Measurements from ENCODE around the gene C12orf76. TPM values are rescaled to one million over a fixed set of nuclear protein-coding genes. Genes with fewer than 3 reads are reported as not detected.

The C12orf76 gene
- total RNA-seq, 1 donor from 2014 or later: 24.4 TPM

GRCh38 chr12:110024051-110024450 is 24.3 kb downstream of the C12orf76 start:
- peaks cover 15% of the 10 kb centered on the region for H3K4me1 Mint-ChIP-seq
- no peak overlapping the region for H3K4me3 Mint-ChIP-seq
- no peaks in the 10 kb centered on the region for H3K9me3 Mint-ChIP-seq
- TF ChIP-seq, protein P1, sequence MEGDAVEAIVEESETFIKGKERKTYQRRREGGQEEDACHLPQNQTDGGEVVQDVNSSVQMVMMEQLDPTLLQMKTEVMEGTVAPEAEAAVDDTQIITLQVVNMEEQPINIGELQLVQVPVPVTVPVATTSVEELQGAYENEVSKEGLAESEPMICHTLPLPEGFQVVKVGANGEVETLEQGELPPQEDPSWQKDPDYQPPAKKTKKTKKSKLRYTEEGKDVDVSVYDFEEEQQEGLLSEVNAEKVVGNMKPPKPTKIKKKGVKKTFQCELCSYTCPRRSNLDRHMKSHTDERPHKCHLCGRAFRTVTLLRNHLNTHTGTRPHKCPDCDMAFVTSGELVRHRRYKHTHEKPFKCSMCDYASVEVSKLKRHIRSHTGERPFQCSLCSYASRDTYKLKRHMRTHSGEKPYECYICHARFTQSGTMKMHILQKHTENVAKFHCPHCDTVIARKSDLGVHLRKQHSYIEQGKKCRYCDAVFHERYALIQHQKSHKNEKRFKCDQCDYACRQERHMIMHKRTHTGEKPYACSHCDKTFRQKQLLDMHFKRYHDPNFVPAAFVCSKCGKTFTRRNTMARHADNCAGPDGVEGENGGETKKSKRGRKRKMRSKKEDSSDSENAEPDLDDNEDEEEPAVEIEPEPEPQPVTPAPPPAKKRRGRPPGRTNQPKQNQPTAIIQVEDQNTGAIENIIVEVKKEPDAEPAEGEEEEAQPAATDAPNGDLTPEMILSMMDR (conservative IDR thresholded peaks at IDR 0.05): no peak
- H3K27ac Mint-ChIP-seq (ENCODE audit: unreplicated experiment): peak overlapping the region; percentile 82
- DNase-seq (ENCODE audit: low read depth, low spot score): no peak
- H3K27me3 Mint-ChIP-seq (ENCODE audit: low read depth): no peaks in the 10 kb centered on the region
- H3K36me3 Mint-ChIP-seq (ENCODE audit: low read depth): peaks cover 5% of the 10 kb centered on the region

- DNase-seq (ENCODE audit: low read depth, low spot score): no peak
- Mint-ChIP-seq H3K27ac (ENCODE audit: unreplicated experiment) (peak overlapping the region; percentile 82), H3K4me3 (no peak overlapping the region), H3K4me1 (peaks cover 15% of the 10 kb centered on the region), H3K36me3 (ENCODE audit: low read depth) (peaks cover 7% of the 10 kb centered on the region), H3K9me3 (no peaks in the 10 kb centered on the region), H3K27me3 (ENCODE audit: low read depth) (no peaks in the 10 kb centered on the region)
- TF ChIP-seq, protein P1 (conservative IDR thresholded peaks at IDR 0.05): no peak
Observed at GRCh38 chr12:110023059-110023980, 25.0 kb downstream of the C12orf76 start.

DNA sequence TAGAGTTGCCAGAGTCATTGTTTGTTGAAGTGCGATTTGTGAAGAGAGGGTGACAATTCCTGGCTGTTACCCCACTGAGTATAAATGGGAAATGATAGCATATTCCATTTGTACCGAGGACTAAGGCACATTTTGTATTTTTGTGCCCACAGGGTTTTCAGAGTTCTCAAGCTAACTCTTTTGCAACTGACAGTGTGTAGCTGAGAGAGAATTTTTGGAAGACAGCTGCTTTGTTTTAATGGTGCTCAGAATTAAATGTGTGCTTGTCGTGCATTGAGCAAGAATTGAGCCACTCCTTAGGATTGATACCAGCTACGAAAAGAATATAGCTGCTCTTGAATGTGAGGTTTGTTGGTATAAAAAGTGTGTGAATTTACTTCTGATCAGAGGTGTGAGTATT is 27.4 kb downstream of the C12orf76 start:
- H3K4me1 Mint-ChIP-seq: peaks cover 15% of the 10 kb centered on the region
- TF ChIP-seq, protein P1 (conservative IDR thresholded peaks at IDR 0.05): no peak
- peaks cover 7% of the 10 kb centered on the region for H3K36me3 Mint-ChIP-seq (ENCODE audit: low read depth)
- H3K27ac Mint-ChIP-seq (ENCODE audit: unreplicated experiment): no peak overlapping the region
- no peak for DNase-seq (ENCODE audit: low read depth, low spot score)
- no peaks in the 10 kb centered on the region for H3K9me3 Mint-ChIP-seq
- H3K4me3 Mint-ChIP-seq: no peak overlapping the region
- no peaks in the 10 kb centered on the region for H3K27me3 Mint-ChIP-seq (ENCODE audit: low read depth)

DNA sequence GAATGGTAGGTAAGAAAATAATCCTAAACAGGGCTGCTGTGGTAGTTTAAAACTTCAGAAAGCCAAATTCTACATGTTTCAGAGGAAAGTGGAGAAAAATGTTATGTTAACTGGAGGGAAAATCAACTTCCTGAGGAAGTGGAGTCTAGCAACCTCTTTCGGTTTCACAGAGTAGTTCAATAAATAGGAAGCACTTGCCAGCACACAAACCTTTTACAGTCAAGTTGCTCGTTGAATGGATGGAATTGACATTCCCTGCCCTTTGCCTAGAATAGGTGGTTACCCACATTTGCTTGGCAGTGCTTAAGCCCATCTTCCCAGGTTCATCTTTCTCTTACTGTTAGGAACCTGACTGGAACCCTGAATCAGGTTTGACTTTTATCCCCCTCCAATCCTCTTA is 33.2 kb downstream of the C12orf76 start:
- Mint-ChIP-seq H3K27ac (ENCODE audit: unreplicated experiment) (no peak overlapping the region), H3K36me3 (ENCODE audit: low read depth) (peaks cover 5% of the 10 kb centered on the region), H3K27me3 (ENCODE audit: low read depth) (no peaks in the 10 kb centered on the region), H3K4me1 (no peaks in the 10 kb centered on the region), H3K9me3 (no peaks in the 10 kb centered on the region), H3K4me3 (no peak overlapping the region)
- TF ChIP-seq, protein P1 (conservative IDR thresholded peaks at IDR 0.05): no peak
- no peak for DNase-seq (ENCODE audit: low read depth, low spot score)

DNA sequence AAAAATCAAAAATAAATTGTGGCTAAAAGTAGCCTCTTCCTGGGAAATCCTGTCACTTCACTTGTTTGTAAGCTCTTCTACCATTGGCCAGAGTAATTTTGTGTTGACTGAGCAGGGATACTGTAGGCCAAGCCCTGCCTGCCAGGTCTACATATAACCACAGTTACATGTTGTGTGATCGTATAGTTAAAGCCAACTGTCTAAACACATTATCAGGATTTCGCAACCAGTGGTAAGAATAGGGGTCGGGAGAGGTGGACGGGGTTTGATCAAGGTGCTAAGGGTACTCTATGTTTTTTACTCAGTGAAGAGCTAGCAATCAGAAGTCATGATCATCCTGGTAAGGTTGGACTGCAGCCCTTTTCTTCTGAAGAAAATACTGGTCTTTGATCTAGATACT is 35.7 kb downstream of the C12orf76 start:
- H3K9me3 Mint-ChIP-seq: no peaks in the 10 kb centered on the region
- no peak for DNase-seq (ENCODE audit: low read depth, low spot score)
- no peaks in the 10 kb centered on the region for H3K27me3 Mint-ChIP-seq (ENCODE audit: low read depth)
- no peaks in the 10 kb centered on the region for H3K4me1 Mint-ChIP-seq
- no peak overlapping the region for H3K4me3 Mint-ChIP-seq
- TF ChIP-seq, protein P1 (conservative IDR thresholded peaks at IDR 0.05): no peak
- no peak overlapping the region for H3K27ac Mint-ChIP-seq (ENCODE audit: unreplicated experiment)
- no peaks in the 10 kb centered on the region for H3K36me3 Mint-ChIP-seq (ENCODE audit: low read depth)
